GM19324 (cell line): Measurements from ENCODE around the gene FHL1.

Experiments
- ATAC-seq: cut with Tn5 transposase; IDR thresholded peaks from one replicate; pipeline ENCODE4 v1.9.1; 2021; ENCODE audit warnings: mild to moderate bottlenecking, moderate library complexity; ENCODE audit not compliant: unreplicated experiment, low FRiP score

Gene FHL1

GRCh38 chrX:136250191-136251040 is 103.1 kb downstream of the FHL1 start:
- ATAC-seq = peak; percentile 33

GRCh38 chrX:136251041-136251991 is 104.0 kb downstream of the FHL1 start, which contains the start of gene MAP7D3:
Gene MAP7D3, minus strand, starts transcription at chrX:136251400. Its CDS starts 42 bp downstream, at chrX:136251358.
- peak; percentile 91 for ATAC-seq

- ATAC-seq = no peak
These were observed 108.2 kb downstream of the FHL1 start for GRCh38 chrX:136255541-136255940.

- ATAC-seq = no peak
These were observed 108.7 kb downstream of the FHL1 start for GRCh38 chrX:136256026-136256425.

- ATAC-seq = no peak
These were observed 111.6 kb downstream of the FHL1 start for GRCh38 chrX:136258951-136259350.

GRCh38 chrX:136259543-136259942 is 112.2 kb downstream of the FHL1 start:
- no peak for ATAC-seq

GRCh38 chrX:136260776-136261175 is 113.4 kb downstream of the FHL1 start:
- no peak for ATAC-seq
